GM12878 (cell line): ENCODE results near the gene POLE2. TPM values are rescaled to one million over a fixed set of nuclear protein-coding genes. Genes with fewer than 3 reads are reported as not detected.
A peak's percentile ranks its signal among the peaks of the same experiment; 100 is the strongest.

ENCODE experiments used
- BCL3 ChIP-seq: IDR thresholded peaks from 2 replicates; pipeline ENCODE4 v1.6.1; 2011; ENCODE audit warnings: borderline replicate concordance, low read depth, mild to moderate bottlenecking, moderate library complexity, low read length; ENCODE audit not compliant: insufficient read depth, poor library complexity, severe bottlenecking
- CBX5 ChIP-seq: sonication (generic); IDR thresholded peaks from 2 replicates; pipeline ENCODE4 v1.6.1; 2016; ENCODE audit warnings: low read depth, moderate library complexity, mild to moderate bottlenecking, inconsistent platforms
- CHD2 ChIP-seq: IDR thresholded peaks from 2 replicates; pipeline ENCODE4 v1.6.1; 2011; ENCODE audit warnings: low read depth, low read length, improper control_type of control experiment, borderline replicate concordance
- CHD4 ChIP-seq: fragments of 200-600 bp; sonication (generic); IDR thresholded peaks from 2 replicates; pipeline ENCODE4 v1.6.1; 2016; ENCODE audit warnings: mild to moderate bottlenecking
- E4F1 ChIP-seq: fragments of 450-650 bp; IDR thresholded peaks from 2 replicates; pipeline ENCODE4 v1.6.1; 2018; ENCODE audit warnings: borderline replicate concordance, mild to moderate bottlenecking; ENCODE audit not compliant: partially characterized antibody
- GABPA ChIP-seq: IDR thresholded peaks from 2 replicates; pipeline ENCODE4 v1.6.1; 2014; ENCODE audit warnings: antibody characterized with exemption, low read depth, mild to moderate bottlenecking, inconsistent platforms
- IKZF2 ChIP-seq, 2 experiments: fragments of 450-650 bp; IDR thresholded peaks; 2 replicates each; pipeline ENCODE4 v1.6.1; 2017; ENCODE audit warnings: mild to moderate bottlenecking in 2 of 2, moderate library complexity in 2 of 2
- NRF1 ChIP-seq: conservative IDR thresholded peaks from 2 replicates; pipeline ENCODE4 v1.6.1; 2011; ENCODE audit warnings: mild to moderate bottlenecking, low read depth, low read length, improper control_type of control experiment
- SUZ12 ChIP-seq: fragments of 200-600 bp; sonication (generic); IDR thresholded peaks from one replicate; pipeline ENCODE4 v1.6.1; 2018; ENCODE audit warnings: antibody characterized with exemption, mild to moderate bottlenecking; ENCODE audit not compliant: unreplicated experiment
- ZNF687 ChIP-seq: fragments of 450-650 bp; IDR thresholded peaks from 2 replicates; pipeline ENCODE4 v1.6.1; 2017; ENCODE audit warnings: mild to moderate bottlenecking, moderate library complexity
- polyA plus RNA-seq, 11 experiments: library from polyadenylated mRNA; depleted of rRNA in 4 of 11; unstranded in 6 of 11; stranded (reverse) in 5 of 11; fragments of >200 nt; fragmentation: Nextera tagmentation in 4 of 11; fragmentation: Illumina TruSeq in 1 of 11; extraction: Ambion mirVana in 4 of 11; extraction: Trizol in 1 of 11; gene quantifications; 1 replicate in 1 of 11; 2 replicates in 10 of 11; pipeline versions ENCODE4 v1.2.1 to v1.2.3, GENCODE V29; 2011 to 2016; ENCODE audit warnings: inconsistent platforms in 2 of 11, missing spikeins in 2 of 11, low read depth in 1 of 11
- total RNA-seq, 4 experiments: library from RNA; depleted of rRNA in 3 of 4; stranded (reverse); fragments of >200 nt in 3 of 4; fragmentation: Illumina TruSeq in 1 of 4; extraction: Trizol in 1 of 4; gene quantifications; 2 replicates each; pipeline versions ENCODE4 v1.2.1 to v1.2.3, GENCODE V29; 2013 to 2021
- TF ChIP-seq, protein P1 (sequence below): fragments of 450-650 bp; IDR thresholded peaks from 2 replicates; pipeline ENCODE4 v1.6.1; 2016; ENCODE audit warnings: mild to moderate bottlenecking
- TF ChIP-seq, protein P2 (sequence below): fragments of 450-650 bp; IDR thresholded peaks from 2 replicates; pipeline ENCODE4 v1.6.1; 2017; ENCODE audit warnings: mild to moderate bottlenecking, moderate library complexity

Gene POLE2
- total and polyA plus RNA-seq, 10 of the 15 experiments (the other 5 are each of a cell fraction or from before 2014, with no cell fraction given), result 22.0 to 45.6 (median 38.8) TPM

GRCh38 chr14:49598485-49599300 is 89.3 kb downstream of the POLE2 start, which contains the start of gene LRR1 (continued):
- TF ChIP-seq CHD4 (no peak), CBX5 (no peak), GABPA (no peak), NRF1 (no peak; the same call in 1 of the 2 replicates), ZNF687 (peak; percentile 53; the same call in 1 of the 2 replicates), E4F1 (peak; percentile 69), SUZ12 (no peak), BCL3 (peak; percentile 32), IKZF2 (IDR thresholded peaks at IDR 0.05) (peak; percentile 58 to 87; a peak in 3 of 4 replicates), CHD2 (peak; percentile 80)
- TF ChIP-seq, protein P1, sequence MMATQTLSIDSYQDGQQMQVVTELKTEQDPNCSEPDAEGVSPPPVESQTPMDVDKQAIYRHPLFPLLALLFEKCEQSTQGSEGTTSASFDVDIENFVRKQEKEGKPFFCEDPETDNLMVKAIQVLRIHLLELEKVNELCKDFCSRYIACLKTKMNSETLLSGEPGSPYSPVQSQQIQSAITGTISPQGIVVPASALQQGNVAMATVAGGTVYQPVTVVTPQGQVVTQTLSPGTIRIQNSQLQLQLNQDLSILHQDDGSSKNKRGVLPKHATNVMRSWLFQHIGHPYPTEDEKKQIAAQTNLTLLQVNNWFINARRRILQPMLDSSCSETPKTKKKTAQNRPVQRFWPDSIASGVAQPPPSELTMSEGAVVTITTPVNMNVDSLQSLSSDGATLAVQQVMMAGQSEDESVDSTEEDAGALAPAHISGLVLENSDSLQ, result peak; percentile 83
- TF ChIP-seq, protein P2, sequence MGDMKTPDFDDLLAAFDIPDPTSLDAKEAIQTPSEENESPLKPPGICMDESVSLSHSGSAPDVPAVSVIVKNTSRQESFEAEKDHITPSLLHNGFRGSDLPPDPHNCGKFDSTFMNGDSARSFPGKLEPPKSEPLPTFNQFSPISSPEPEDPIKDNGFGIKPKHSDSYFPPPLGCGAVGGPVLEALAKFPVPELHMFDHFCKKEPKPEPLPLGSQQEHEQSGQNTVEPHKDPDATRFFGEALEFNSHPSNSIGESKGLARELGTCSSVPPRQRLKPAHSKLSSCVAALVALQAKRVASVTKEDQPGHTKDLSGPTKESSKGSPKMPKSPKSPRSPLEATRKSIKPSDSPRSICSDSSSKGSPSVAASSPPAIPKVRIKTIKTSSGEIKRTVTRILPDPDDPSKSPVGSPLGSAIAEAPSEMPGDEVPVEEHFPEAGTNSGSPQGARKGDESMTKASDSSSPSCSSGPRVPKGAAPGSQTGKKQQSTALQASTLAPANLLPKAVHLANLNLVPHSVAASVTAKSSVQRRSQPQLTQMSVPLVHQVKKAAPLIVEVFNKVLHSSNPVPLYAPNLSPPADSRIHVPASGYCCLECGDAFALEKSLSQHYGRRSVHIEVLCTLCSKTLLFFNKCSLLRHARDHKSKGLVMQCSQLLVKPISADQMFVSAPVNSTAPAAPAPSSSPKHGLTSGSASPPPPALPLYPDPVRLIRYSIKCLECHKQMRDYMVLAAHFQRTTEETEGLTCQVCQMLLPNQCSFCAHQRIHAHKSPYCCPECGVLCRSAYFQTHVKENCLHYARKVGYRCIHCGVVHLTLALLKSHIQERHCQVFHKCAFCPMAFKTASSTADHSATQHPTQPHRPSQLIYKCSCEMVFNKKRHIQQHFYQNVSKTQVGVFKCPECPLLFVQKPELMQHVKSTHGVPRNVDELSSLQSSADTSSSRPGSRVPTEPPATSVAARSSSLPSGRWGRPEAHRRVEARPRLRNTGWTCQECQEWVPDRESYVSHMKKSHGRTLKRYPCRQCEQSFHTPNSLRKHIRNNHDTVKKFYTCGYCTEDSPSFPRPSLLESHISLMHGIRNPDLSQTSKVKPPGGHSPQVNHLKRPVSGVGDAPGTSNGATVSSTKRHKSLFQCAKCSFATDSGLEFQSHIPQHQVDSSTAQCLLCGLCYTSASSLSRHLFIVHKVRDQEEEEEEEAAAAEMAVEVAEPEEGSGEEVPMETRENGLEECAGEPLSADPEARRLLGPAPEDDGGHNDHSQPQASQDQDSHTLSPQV, result peak; percentile 91
